H1 (cell line): ENCODE measurements around the gene PTPRE. TPM values are rescaled to one million over a fixed set of nuclear protein-coding genes. Genes with fewer than 3 reads are reported as not detected.

Experiments
- CTCF ChIA-PET: fragments of 300-600 bp; sonication (Branson Sonifier 250); formaldehyde crosslinking; loops from one replicate; lab custom pipeline; 2021; ENCODE audit not compliant: partially characterized antibody; lab: Charles Lee
- POLR2A ChIA-PET: fragments of 300-600 bp; sonication (Branson Sonifier 250); formaldehyde crosslinking; loops from one replicate; lab custom pipeline; 2021; ENCODE audit warnings: inconsistent platforms; ENCODE audit not compliant: partially characterized antibody; lab: Charles Lee
- DNase-seq, 2 experiments: peaks; one replicate each; pipeline versions ENCODE4 v3.0.0 to v3.0.0-alpha.2; 2010 to 2022; ENCODE audit warnings: low spot score in 2 of 2, low read depth in 1 of 2, mixed read lengths in 1 of 2
- FAIRE-seq: peaks from 2 replicates; lab custom pipeline; 2011; peaks lifted over from hg19 to GRCh38; lab: Jason Lieb, UNC
- H2AFZ ChIP-seq: 2 replicates; pipeline ENCODE4 v1.8.1; 2012; ENCODE audit warnings: low read length, inconsistent platforms
- H2AK5ac ChIP-seq: 2 replicates; pipeline ENCODE4 v1.6.1; 2013; ENCODE audit warnings: low read depth, low read length
- H2BK120ac ChIP-seq: replicated peaks from 2 replicates; pipeline ENCODE3; 2013; ENCODE audit warnings: low read depth, low read length, inconsistent platforms
- H2BK12ac ChIP-seq: 2 replicates; pipeline ENCODE4 v1.6.1; 2013; ENCODE audit warnings: low read depth, low read length
- H2BK15ac ChIP-seq: 2 replicates; pipeline ENCODE4 v1.6.1; 2013; ENCODE audit warnings: low read length
- H2BK20ac ChIP-seq: 2 replicates; pipeline ENCODE4 v1.6.1; 2013; ENCODE audit warnings: low read length
- H2BK5ac ChIP-seq: 2 replicates; pipeline ENCODE4 v1.6.1; 2013; ENCODE audit warnings: low read depth, low read length
- H3K14ac ChIP-seq: 2 replicates; pipeline ENCODE4 v1.6.1; 2013; ENCODE audit warnings: inconsistent platforms; ENCODE audit not compliant: insufficient read length
- H3K18ac ChIP-seq: 2 replicates; pipeline ENCODE4 v1.6.1; 2013; ENCODE audit warnings: low read length; ENCODE audit errors: extremely low read depth
- H3K23ac ChIP-seq: 2 replicates; pipeline ENCODE4 v1.6.1; 2013; ENCODE audit warnings: inconsistent platforms; ENCODE audit not compliant: insufficient read length
- H3K23me2 ChIP-seq: 2 replicates; pipeline ENCODE4 v1.6.1; 2013; ENCODE audit warnings: low read depth, low read length
- H3K27ac ChIP-seq: 2 replicates; pipeline ENCODE4 v1.6.1; 2011; ENCODE audit warnings: low read depth, low read length, inconsistent platforms
- H3K27me3 ChIP-seq, 4 experiments: replicated peaks in 1 of 4; 1 replicate in 1 of 4; 2 replicates in 3 of 4; pipeline versions ENCODE4 v1.6.1 to v1.8.1; 2011 to 2013; ENCODE audit warnings: low read length in 3 of 4, mild to moderate bottlenecking in 3 of 4, inconsistent platforms in 2 of 4, mixed read lengths in 2 of 4, moderate library complexity in 1 of 4; ENCODE audit not compliant: control insufficient read depth in 3 of 4, insufficient read depth in 3 of 4; ENCODE audit errors: extremely low read depth in 1 of 4
- H3K36me3 ChIP-seq, 4 experiments: 2 replicates each; pipeline versions ENCODE4 v1.6.1 to v1.8.1; 2011 to 2013; ENCODE audit warnings: mild to moderate bottlenecking in 4 of 4, low read length in 3 of 4, moderate library complexity in 2 of 4, control low read depth in 1 of 4, inconsistent platforms in 1 of 4; ENCODE audit not compliant: insufficient read depth in 4 of 4, control insufficient read depth in 2 of 4
- H3K4ac ChIP-seq: replicated peaks from 2 replicates; pipeline ENCODE3; 2013; ENCODE audit warnings: low read length, low read depth, mixed read lengths, inconsistent platforms; ENCODE audit not compliant: insufficient read length
- H3K4me1 ChIP-seq, 4 experiments: replicated peaks in 1 of 4; 1 replicate in 1 of 4; 2 replicates in 3 of 4; pipeline versions ENCODE4 v1.6.1 to v1.8.1; 2011 to 2013; ENCODE audit warnings: low read length in 3 of 4, inconsistent platforms in 2 of 4, mixed read lengths in 1 of 4; ENCODE audit not compliant: insufficient read depth in 4 of 4, control insufficient read depth in 3 of 4
- H3K4me2 ChIP-seq, 2 experiments: 2 replicates each; pipeline versions ENCODE4 v1.6.1 to v1.8.1; 2011 to 2013; ENCODE audit warnings: low read depth in 2 of 2, low read length in 2 of 2, control low read depth in 1 of 2, inconsistent platforms in 1 of 2, mild to moderate bottlenecking in 1 of 2; ENCODE audit not compliant: insufficient read depth in 1 of 2
- H3K4me3 ChIP-seq, 4 experiments: fragments of 200-600, 300-600 bp in 1 of 4; sonication (generic), shearing (Covaris generic), sonication (Bioruptor Twin) in 1 of 4; 2 replicates each; pipeline versions ENCODE4 v1.5.1 to v1.8.1; 2011 to 2016; ENCODE audit warnings: low read length in 4 of 4, low read depth in 3 of 4, control low read depth in 2 of 4, inconsistent platforms in 2 of 4, mild to moderate bottlenecking in 2 of 4, mixed read lengths in 1 of 4, moderate library complexity in 1 of 4; ENCODE audit not compliant: insufficient read depth in 2 of 4; ENCODE audit errors: extremely low read depth in 1 of 4
- H3K56ac ChIP-seq: replicated peaks from 2 replicates; pipeline ENCODE3; 2013; ENCODE audit warnings: low read depth, mild to moderate bottlenecking, mixed read lengths, low read length, inconsistent platforms; ENCODE audit not compliant: insufficient read length
- H3K79me1 ChIP-seq: 2 replicates; pipeline ENCODE4 v1.6.1; 2013; ENCODE audit warnings: low read depth, low read length, control low read depth
- H3K79me2 ChIP-seq, 2 experiments: 2 replicates each; pipeline versions ENCODE4 v1.6.1 to v1.8.1; 2012 to 2013; ENCODE audit warnings: low read length in 2 of 2, mild to moderate bottlenecking in 2 of 2, inconsistent platforms in 1 of 2; ENCODE audit not compliant: insufficient read depth in 2 of 2, control insufficient read depth in 1 of 2
- H3K9ac ChIP-seq, 4 experiments: replicated peaks in 1 of 4; 1 replicate in 1 of 4; 2 replicates in 3 of 4; pipeline versions ENCODE4 v1.6.1 to v1.8.1; 2011 to 2013; ENCODE audit warnings: low read depth in 3 of 4, low read length in 3 of 4, control low read depth in 2 of 4, mild to moderate bottlenecking in 2 of 4, moderate library complexity in 2 of 4, inconsistent platforms in 1 of 4; ENCODE audit errors: extremely low read depth in 1 of 4
- H3K9me3 ChIP-seq, 2 experiments: 2 replicates each; pipeline versions ENCODE4 v1.6.1 to v1.8.1; 2012 to 2013; ENCODE audit warnings: mild to moderate bottlenecking in 2 of 2, moderate library complexity in 2 of 2, control low read depth in 1 of 2, inconsistent platforms in 1 of 2, low read depth in 1 of 2, low read length in 1 of 2, mixed read lengths in 1 of 2; ENCODE audit not compliant: insufficient read depth in 2 of 2
- H4K20me1 ChIP-seq, 2 experiments: replicated peaks in 1 of 2; 2 replicates each; pipeline versions ENCODE3 to v1.8.1; 2011 to 2013; ENCODE audit warnings: inconsistent platforms in 2 of 2, low read length in 2 of 2, mild to moderate bottlenecking in 1 of 2; ENCODE audit not compliant: insufficient read depth in 2 of 2, control insufficient read depth in 1 of 2
- H4K5ac ChIP-seq: 2 replicates; pipeline ENCODE4 v1.6.1; 2013; ENCODE audit warnings: low read length, low read depth, mixed read lengths, inconsistent platforms; ENCODE audit not compliant: insufficient read length
- H4K8ac ChIP-seq: 2 replicates; pipeline ENCODE4 v1.8.0; 2013; ENCODE audit warnings: mild to moderate bottlenecking, moderate library complexity, low read length, inconsistent platforms; ENCODE audit not compliant: insufficient read depth; ENCODE audit errors: extremely low read depth
- H4K91ac ChIP-seq: replicated peaks from 2 replicates; pipeline ENCODE3; 2013; ENCODE audit warnings: low read length, mixed read lengths, inconsistent platforms; ENCODE audit not compliant: insufficient read length
- BRCA1 ChIP-seq: IDR thresholded peaks from 2 replicates; pipeline ENCODE4 v1.6.1; 2012; ENCODE audit warnings: low read depth, low read length, improper control_type of control experiment
- CHD1 ChIP-seq: IDR thresholded peaks from 2 replicates; pipeline ENCODE4 v1.6.1; 2012; ENCODE audit warnings: low read depth, low read length, improper control_type of control experiment
- CREB1 ChIP-seq: IDR thresholded peaks from 2 replicates; pipeline ENCODE4 v1.6.1; 2012; ENCODE audit warnings: inconsistent platforms
- EZH2 ChIP-seq: fragments of 200-600 bp; sonication (generic); IDR thresholded peaks from 2 replicates; pipeline ENCODE4 v1.7.1; 2012; ENCODE audit warnings: low read depth, mild to moderate bottlenecking, moderate library complexity, low read length, inconsistent platforms; ENCODE audit not compliant: severe bottlenecking
- KDM5A ChIP-seq: fragments of 200-600 bp; IDR thresholded peaks from 2 replicates; pipeline ENCODE4 v1.7.1; 2012; ENCODE audit warnings: mild to moderate bottlenecking, low read length, inconsistent platforms, mixed read lengths
- RAD21 ChIP-seq, 2 experiments: IDR thresholded peaks in 1 of 2; conservative IDR thresholded peaks in 1 of 2; 2 replicates each; pipeline ENCODE4 v1.6.1; 2011; ENCODE audit warnings: low read depth in 2 of 2, low read length in 2 of 2, improper control_type of control experiment in 1 of 2, inconsistent platforms in 1 of 2, mild to moderate bottlenecking in 1 of 2, moderate library complexity in 1 of 2
- RBBP5 ChIP-seq: IDR thresholded peaks from 2 replicates; pipeline ENCODE4 v1.7.1; 2012; ENCODE audit warnings: low read depth, mild to moderate bottlenecking, inconsistent platforms, low read length, moderate library complexity, borderline replicate concordance
- SIX5 ChIP-seq: IDR thresholded peaks from 2 replicates; pipeline ENCODE4 v1.6.1; 2011; ENCODE audit warnings: mild to moderate bottlenecking, low read depth, low read length
- SP2 ChIP-seq: IDR thresholded peaks from 2 replicates; pipeline ENCODE4 v1.6.1; 2012; ENCODE audit warnings: mild to moderate bottlenecking, low read length, inconsistent platforms
- SRF ChIP-seq: IDR thresholded peaks from 2 replicates; pipeline ENCODE4 v1.6.1; 2011; ENCODE audit warnings: mild to moderate bottlenecking, low read depth, low read length, moderate library complexity
- TCF12 ChIP-seq: IDR thresholded peaks from 2 replicates; pipeline ENCODE4 v1.6.1; 2011; ENCODE audit warnings: low read depth, mild to moderate bottlenecking, low read length
- WGBS, 2 experiments: shearing (Covaris generic) in 1 of 2; methylation state at CpG; one replicate each; pipeline versions ENCODE4 v1.1.6 to v1.1.7; 2013 to 2015; ENCODE audit warnings: low lambda C conversion rate in 2 of 2, mixed read lengths in 2 of 2, inconsistent platforms in 1 of 2, low coverage in 1 of 2, missing lambda C conversion rate in 1 of 2; ENCODE audit not compliant: insufficient replicate concordance in 2 of 2, insufficient coverage in 1 of 2, insufficient read length in 1 of 2; ENCODE audit errors: extremely low coverage in 1 of 2, missing lambda C conversion rate in 1 of 2; 5-methylcytosine and 5-hydroxymethylcytosine counted together
- polyA plus RNA-seq, 7 experiments: library from polyadenylated mRNA; depleted of rRNA in 3 of 7; stranded (reverse) in 5 of 7; unstranded in 2 of 7; fragments of >200 nt in 5 of 7; fragments of 200-250 nt in 2 of 7; gene quantifications; 1 replicate in 5 of 7; 2 replicates in 1 of 7; 4 replicates in 1 of 7; pipeline versions ENCODE4 v1.2.1 to v1.2.3, GENCODE V29; 2011 to 2013; ENCODE audit warnings: missing spikeins in 2 of 7, mixed read lengths in 2 of 7
- total RNA-seq: library from RNA; stranded (reverse); fragmentation: NEBNext Ultra II Directional; extraction: Animal tissue kit (Norgen Biotek cat#: 25700); gene quantifications from 2 replicates; pipeline ENCODE4 v1.2.1, GENCODE V29; 2021
- TF ChIP-seq, protein P1 (sequence below): IDR thresholded peaks from 2 replicates; pipeline ENCODE4 v1.6.1; 2011; ENCODE audit warnings: low read length, improper control_type of control experiment

The PTPRE gene
- total and polyA plus RNA-seq, 2 of the 8 experiments (the other 6 are each of a cell fraction or from before 2014, with no cell fraction given) = 0.33 to 0.54 TPM

DNA sequence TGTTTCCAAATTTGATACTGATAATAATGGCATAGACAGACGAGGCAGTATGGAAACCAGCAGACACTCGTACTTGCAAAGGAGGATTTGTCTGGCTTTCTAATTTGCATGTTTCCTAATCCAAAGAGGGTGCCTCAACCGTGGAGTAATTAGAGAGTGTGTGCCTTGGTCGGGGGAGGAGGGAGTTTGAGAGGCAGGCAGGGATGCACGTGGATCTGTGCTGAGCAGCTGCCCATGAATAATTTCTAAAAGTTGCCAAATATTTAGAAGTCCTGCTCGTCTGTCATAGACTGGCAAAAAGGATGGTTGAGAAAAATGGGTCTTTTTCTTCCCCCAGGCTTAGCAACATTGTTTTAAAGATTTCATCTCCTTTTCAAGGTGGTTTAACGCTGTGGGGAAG is 69.4 kb downstream of the PTPRE start:
- no peak overlapping the region for H3K4me3 ChIP-seq
- H4K5ac ChIP-seq = no peak overlapping the region
- no peak for FAIRE-seq
- no peaks in the 10 kb centered on the region for H3K23me2 ChIP-seq
- H3K4ac ChIP-seq = no peak overlapping the region
- no peak overlapping the region for H2BK15ac ChIP-seq
- no peaks in the 10 kb centered on the region for H3K27me3 ChIP-seq
- H4K20me1 ChIP-seq = no peaks in the 10 kb centered on the region
- H4K8ac ChIP-seq = no peak overlapping the region
- no peaks in the 10 kb centered on the region for H3K79me2 ChIP-seq
- peaks cover 0 to 5% (median 0%) of the 10 kb centered on the region in 4 experiments; a peak in 3 of 7 replicates for H3K4me1 ChIP-seq
- ChIA-PET POLR2A (interaction anchor here (1.0 kb wide), 1 partner anchor 24 kb away, joined by 4 read pairs; no protein-coding TSS in a partner anchor), CTCF (interaction anchor here (0.6 to 4.3 kb wide), 9 partner anchors 9 to 106 kb away, joined by 3 to 17 read pairs (median 5); partner anchors contain the start of gene PTPRE)
- H2BK12ac ChIP-seq = no peak overlapping the region
- H4K91ac ChIP-seq = no peak overlapping the region
- no peak overlapping the region for H2AK5ac ChIP-seq
- no peak overlapping the region for H3K56ac ChIP-seq
- H3K36me3 ChIP-seq = no peaks in the 10 kb centered on the region; a peak in 1 of 8 replicates
- no peak for DNase-seq
- no peaks in the 10 kb centered on the region for H3K79me1 ChIP-seq
- H2BK20ac ChIP-seq = no peak overlapping the region
- H3K14ac ChIP-seq = no peak overlapping the region
- 63% methylated on average over 7 of the region's 7 CpGs; no CpG with 5 or more reads in 1 of the 2 experiments for WGBS, 2 experiments
- no peak overlapping the region for H3K4me2 ChIP-seq
- H3K23ac ChIP-seq = no peak overlapping the region
- no peak overlapping the region for H2BK5ac ChIP-seq
- H3K9me3 ChIP-seq = peaks cover 3 to 7% of the 10 kb centered on the region in 2 experiments; a peak in 1 of 4 replicates
- H3K27ac ChIP-seq = no peak overlapping the region
- no peak overlapping the region; the same call in 1 of the 2 replicates for H2AFZ ChIP-seq
- H3K9ac ChIP-seq = no peak overlapping the region
- no peak overlapping the region for H3K18ac ChIP-seq
- no peak overlapping the region for H2BK120ac ChIP-seq
- TF ChIP-seq RBBP5 (no peak), SIX5 (no peak), RAD21 (IDR thresholded peaks at IDR 0.05 in 1 of 2, conservative IDR thresholded peaks at IDR 0.05 in 1 of 2; ENCODE audit: low read depth in 2 of 2, low read length in 2 of 2) (no peak), SP2 (no peak), KDM5A (no peak), EZH2 (no peak), BRCA1 (no peak), CREB1 (no peak), SRF (no peak), CHD1 (no peak), TCF12 (no peak)
- TF ChIP-seq, protein P1, sequence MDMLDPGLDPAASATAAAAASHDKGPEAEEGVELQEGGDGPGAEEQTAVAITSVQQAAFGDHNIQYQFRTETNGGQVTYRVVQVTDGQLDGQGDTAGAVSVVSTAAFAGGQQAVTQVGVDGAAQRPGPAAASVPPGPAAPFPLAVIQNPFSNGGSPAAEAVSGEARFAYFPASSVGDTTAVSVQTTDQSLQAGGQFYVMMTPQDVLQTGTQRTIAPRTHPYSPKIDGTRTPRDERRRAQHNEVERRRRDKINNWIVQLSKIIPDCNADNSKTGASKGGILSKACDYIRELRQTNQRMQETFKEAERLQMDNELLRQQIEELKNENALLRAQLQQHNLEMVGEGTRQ = no peak
